Neural progenitor cell (in vitro differentiated cells): ENCODE results near the gene KCNB1. TPM values are rescaled to one million over a fixed set of nuclear protein-coding genes. Genes with fewer than 3 reads are reported as not detected.

Experiments used
- DNase-seq: peaks from one replicate; pipeline ENCODE4 v3.0.0-alpha.2; 2016; ENCODE audit warnings: low spot score
- H2AFZ ChIP-seq: fragments of 200-600 bp; sonication (generic); replicated peaks from 2 replicates; pipeline ENCODE4 v1.6.1; 2016; ENCODE audit warnings: antibody characterized with exemption
- H3F3A ChIP-seq: fragments of 200-600 bp; sonication (generic); 2 replicates; pipeline ENCODE4 v1.6.1; 2016; ENCODE audit warnings: antibody characterized with exemption, low read depth
- H3K27ac ChIP-seq: fragments of 200-600 bp; sonication (generic); 2 replicates; pipeline ENCODE4 v1.5.1; 2016; ENCODE audit warnings: mild to moderate bottlenecking
- H3K27me3 ChIP-seq: fragments of 200-600 bp; sonication (generic); 2 replicates; pipeline ENCODE4 v1.6.1; 2016; ENCODE audit warnings: mild to moderate bottlenecking, moderate library complexity
- H3K36me3 ChIP-seq: fragments of 200-600 bp; sonication (generic); 2 replicates; pipeline ENCODE4 v1.5.1; 2016
- H3K4me1 ChIP-seq: fragments of 200-600 bp; sonication (generic); 2 replicates; pipeline ENCODE4 v1.6.1; 2016; ENCODE audit warnings: mixed run types
- H3K4me2 ChIP-seq: fragments of 200-600 bp; sonication (generic); 2 replicates; pipeline ENCODE4 v1.6.1; 2016
- H3K4me3 ChIP-seq: fragments of 200-600 bp; sonication (generic); 2 replicates; pipeline ENCODE4 v1.5.1; 2016
- H3K79me2 ChIP-seq: fragments of 200-600 bp; sonication (generic); 2 replicates; pipeline ENCODE4 v1.6.1; 2016; ENCODE audit warnings: low read depth
- H3K9ac ChIP-seq: fragments of 200-600 bp; sonication (generic); 2 replicates; pipeline ENCODE4 v1.6.1; 2016
- H3K9me3 ChIP-seq: fragments of 200-600 bp; sonication (generic); 2 replicates; pipeline ENCODE4 v1.5.1; 2016; ENCODE audit warnings: low read depth
- H4K20me1 ChIP-seq: fragments of 200-600 bp; sonication (generic); 2 replicates; pipeline ENCODE4 v1.6.1; 2016; ENCODE audit warnings: low read depth
- H3K27ac Mint-ChIP-seq: 3 replicates; pipeline ENCODE4 v1.8.0; 2021; ENCODE audit warnings: mixed read lengths
- H3K27me3 Mint-ChIP-seq: 2 replicates; pipeline ENCODE4 v1.8.0; 2022; ENCODE audit warnings: low read depth, mild to moderate bottlenecking, inconsistent platforms, moderate library complexity, mixed read lengths; ENCODE audit not compliant: insufficient read depth
- H3K36me3 Mint-ChIP-seq: 3 replicates; pipeline ENCODE4 v1.8.0; 2021; ENCODE audit warnings: mixed read lengths
- H3K4me1 Mint-ChIP-seq: 3 replicates; pipeline ENCODE4 v1.8.0; 2021; ENCODE audit warnings: mixed read lengths
- H3K4me3 Mint-ChIP-seq: 3 replicates; pipeline ENCODE4 v1.8.0; 2021; ENCODE audit warnings: mild to moderate bottlenecking, moderate library complexity, mixed read lengths
- H3K9me3 Mint-ChIP-seq: 3 replicates; pipeline ENCODE4 v1.8.0; 2020; ENCODE audit warnings: mixed read lengths
- CTCF ChIP-seq: fragments of 200-600 bp; sonication (generic); IDR thresholded peaks from 2 replicates; pipeline ENCODE4 v1.5.1; 2017; ENCODE audit warnings: antibody characterized with exemption, mild to moderate bottlenecking
- EZH2 ChIP-seq: fragments of 200-600 bp; sonication (generic); IDR thresholded peaks from 2 replicates; pipeline ENCODE4 v1.6.1; 2017; ENCODE audit warnings: antibody characterized with exemption, mild to moderate bottlenecking, moderate library complexity
- EZH2phosphoT487 ChIP-seq: fragments of 200-600 bp; sonication (generic); IDR thresholded peaks from 2 replicates; pipeline ENCODE4 v1.6.1; 2017; ENCODE audit warnings: antibody characterized with exemption
- total RNA-seq: library from RNA; depleted of rRNA; stranded (reverse); fragments of >200 nt; gene quantifications from 2 replicates; pipeline ENCODE4 v1.2.3, GENCODE V29; 2015; ENCODE audit warnings: low replicate concordance

Gene KCNB1
- total RNA-seq = 0.97 and 1.0 TPM in 2 replicates

- Histone ChIP-seq H3K4me2 (peak within 1 kb of the TSS; percentile 95), H3K4me1 (peaks cover 17% of the 10 kb centered on the region), H3K4me3 (peak within 1 kb of the TSS; percentile 77), H3K9ac (no peak within 1 kb of the TSS), H3K36me3 (no peaks in the 10 kb centered on the region), H3K79me2 (no peaks in the 10 kb centered on the region), H3K27ac (no peak within 1 kb of the TSS), H3F3A (peaks cover 9% of the 10 kb centered on the region), H3K9me3 (no peaks in the 10 kb centered on the region), H2AFZ (peak within 1 kb of the TSS; percentile 64), H3K27me3 (peaks cover 64% of the 10 kb centered on the region), H4K20me1 (peaks cover 47% of the 10 kb centered on the region)
- peak within 1 kb of the TSS; percentile 80 for H3K4me3 Mint-ChIP-seq
- peaks cover 31% of the 10 kb centered on the region for H3K4me1 Mint-ChIP-seq
- no peak within 1 kb of the TSS for H3K27ac Mint-ChIP-seq
- H3K36me3 Mint-ChIP-seq = peaks cover 4% of the 10 kb centered on the region
- TF ChIP-seq EZH2 (no peak), CTCF (peak; percentile 22)
- peaks cover 25% of the 10 kb centered on the region for H3K27me3 Mint-ChIP-seq
- peak; percentile 96 for DNase-seq
- H3K9me3 Mint-ChIP-seq = no peaks in the 10 kb centered on the region
Observed at GRCh38 chr20:49482621-49483017, at the start of gene KCNB1. Gene KCNB1, minus strand, starts transcription at chr20:49482668. Its CDS starts 188 bp downstream, at chr20:49482480.

GRCh38 chr20:49529470-49529869 lies 47.0 kb upstream of the KCNB1 start:
- Histone ChIP-seq H4K20me1 (no peaks in the 10 kb centered on the region), H3K27ac (no peak overlapping the region), H3K9ac (no peak overlapping the region), H3K9me3 (no peaks in the 10 kb centered on the region), H3K4me3 (no peak overlapping the region), H3K79me2 (no peaks in the 10 kb centered on the region), H3K36me3 (no peaks in the 10 kb centered on the region), H3K4me1 (no peaks in the 10 kb centered on the region), H3K27me3 (no peaks in the 10 kb centered on the region), H3F3A (no peaks in the 10 kb centered on the region), H3K4me2 (no peak overlapping the region), H2AFZ (no peak overlapping the region)
- H3K9me3 Mint-ChIP-seq = peaks cover 4% of the 10 kb centered on the region
- no peak for DNase-seq
- H3K36me3 Mint-ChIP-seq = peaks cover 11% of the 10 kb centered on the region
- no peak overlapping the region for H3K4me3 Mint-ChIP-seq
- H3K27ac Mint-ChIP-seq = no peak overlapping the region
- TF ChIP-seq CTCF = no peak
- TF ChIP-seq EZH2 = no peak
- TF ChIP-seq EZH2phosphoT487 = no peak
- no peaks in the 10 kb centered on the region for H3K4me1 Mint-ChIP-seq
- no peaks in the 10 kb centered on the region for H3K27me3 Mint-ChIP-seq

- no peaks in the 10 kb centered on the region for H3K4me1 ChIP-seq
- no peaks in the 10 kb centered on the region for H3K9me3 ChIP-seq
- H3K27ac ChIP-seq = no peak overlapping the region
- Mint-ChIP-seq H3K27ac (no peak overlapping the region), H3K4me1 (no peaks in the 10 kb centered on the region), H3K27me3 (peaks cover 4% of the 10 kb centered on the region), H3K36me3 (peaks cover 13% of the 10 kb centered on the region), H3K9me3 (peaks cover 4% of the 10 kb centered on the region), H3K4me3 (no peak overlapping the region)
- no peak overlapping the region for H2AFZ ChIP-seq
- DNase-seq = no peak
- no peaks in the 10 kb centered on the region for H3K79me2 ChIP-seq
- H3K4me2 ChIP-seq = no peak overlapping the region
- no peaks in the 10 kb centered on the region for H3K27me3 ChIP-seq
- TF ChIP-seq EZH2phosphoT487 = no peak
- TF ChIP-seq EZH2 = no peak
- TF ChIP-seq CTCF = no peak
- no peaks in the 10 kb centered on the region for H3K36me3 ChIP-seq
- no peak overlapping the region for H3K4me3 ChIP-seq
- no peaks in the 10 kb centered on the region for H4K20me1 ChIP-seq
- no peak overlapping the region for H3K9ac ChIP-seq
- no peaks in the 10 kb centered on the region for H3F3A ChIP-seq
Observed at GRCh38 chr20:49526568-49526967, 44.1 kb upstream of the KCNB1 start.
